Measurements from ENCODE around the gene ICA1.

The ICA1 gene

GRCh38 chr7:8197994-8198698 lies 63.8 kb downstream of the ICA1 start:
- Histone ChIP-seq H3F3A (ENCODE audit: control insufficient read depth, insufficient read depth) (no peaks in the 10 kb centered on the region), H3K4me2 (ENCODE audit: low read length) (no peak overlapping the region), H3K4me3 (ENCODE audit: low read length) (no peak overlapping the region)

DNA sequence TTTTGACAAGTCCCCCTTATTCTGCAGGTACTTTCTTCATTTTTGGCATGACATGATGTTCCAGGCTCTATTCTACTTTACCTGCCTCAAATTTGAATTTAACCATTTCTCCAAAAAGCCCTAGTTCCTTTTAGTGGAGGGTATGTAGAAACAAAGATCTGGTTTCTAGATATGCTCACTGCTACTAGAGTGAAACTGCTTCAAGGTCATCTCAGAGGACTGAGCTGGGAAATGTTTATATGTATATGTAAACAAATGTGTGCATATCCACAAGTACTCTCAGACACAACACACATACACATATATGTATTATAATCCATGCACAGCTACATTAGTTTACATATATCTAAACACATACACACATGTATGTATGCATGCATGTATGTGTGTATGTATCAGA lies 69.1 kb downstream of the ICA1 start:
- H3K4me3 ChIP-seq (ENCODE audit: low read length): no peak overlapping the region
- H3K4me1 ChIP-seq (ENCODE audit: control insufficient read depth, low read length): peaks cover 7% of the 10 kb centered on the region
- no peaks in the 10 kb centered on the region for H4K20me1 ChIP-seq (ENCODE audit: control insufficient read depth, insufficient read depth, low read depth, low read length)
- no peak overlapping the region for H3K4me2 ChIP-seq (ENCODE audit: low read length)
- H3K36me3 ChIP-seq (ENCODE audit: control insufficient read depth, low read length): no peaks in the 10 kb centered on the region
- H3K9me3 ChIP-seq (ENCODE audit: control insufficient read depth, insufficient read depth, low read length): no peaks in the 10 kb centered on the region
- H3K27ac ChIP-seq (ENCODE audit: low read depth, low read length): no peak overlapping the region
- no peaks in the 10 kb centered on the region for H3K79me2 ChIP-seq (ENCODE audit: control insufficient read depth, low read length)
- H3K9me2 ChIP-seq (replicated peaks; ENCODE audit: control insufficient read depth, low read length): no peaks in the 10 kb centered on the region
- TF ChIP-seq EZH2phosphoT487 (IDR thresholded peaks at IDR 0.05; ENCODE audit: borderline replicate concordance, low read length): no peak
- TF ChIP-seq, protein P1, sequence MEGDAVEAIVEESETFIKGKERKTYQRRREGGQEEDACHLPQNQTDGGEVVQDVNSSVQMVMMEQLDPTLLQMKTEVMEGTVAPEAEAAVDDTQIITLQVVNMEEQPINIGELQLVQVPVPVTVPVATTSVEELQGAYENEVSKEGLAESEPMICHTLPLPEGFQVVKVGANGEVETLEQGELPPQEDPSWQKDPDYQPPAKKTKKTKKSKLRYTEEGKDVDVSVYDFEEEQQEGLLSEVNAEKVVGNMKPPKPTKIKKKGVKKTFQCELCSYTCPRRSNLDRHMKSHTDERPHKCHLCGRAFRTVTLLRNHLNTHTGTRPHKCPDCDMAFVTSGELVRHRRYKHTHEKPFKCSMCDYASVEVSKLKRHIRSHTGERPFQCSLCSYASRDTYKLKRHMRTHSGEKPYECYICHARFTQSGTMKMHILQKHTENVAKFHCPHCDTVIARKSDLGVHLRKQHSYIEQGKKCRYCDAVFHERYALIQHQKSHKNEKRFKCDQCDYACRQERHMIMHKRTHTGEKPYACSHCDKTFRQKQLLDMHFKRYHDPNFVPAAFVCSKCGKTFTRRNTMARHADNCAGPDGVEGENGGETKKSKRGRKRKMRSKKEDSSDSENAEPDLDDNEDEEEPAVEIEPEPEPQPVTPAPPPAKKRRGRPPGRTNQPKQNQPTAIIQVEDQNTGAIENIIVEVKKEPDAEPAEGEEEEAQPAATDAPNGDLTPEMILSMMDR (IDR thresholded peaks at IDR 0.05; ENCODE audit: low read depth, low read length, poor library complexity, severe bottlenecking): no peak
- no peaks in the 10 kb centered on the region for H3K27me3 ChIP-seq (ENCODE audit: control insufficient read depth, low read length)
- no peaks in the 10 kb centered on the region for H3F3A ChIP-seq (ENCODE audit: control insufficient read depth, insufficient read depth)

More at GRCh38 chr7:8197994-8198698, 63.8 kb downstream of the ICA1 start:
- H3K36me3 ChIP-seq (ENCODE audit: control insufficient read depth, low read length): no peaks in the 10 kb centered on the region
- H4K20me1 ChIP-seq (ENCODE audit: control insufficient read depth, insufficient read depth, low read depth, low read length): no peaks in the 10 kb centered on the region
- no peaks in the 10 kb centered on the region for H3K4me1 ChIP-seq (ENCODE audit: control insufficient read depth, low read length)
- no peaks in the 10 kb centered on the region for H3K27me3 ChIP-seq (ENCODE audit: control insufficient read depth, low read length)
- no peaks in the 10 kb centered on the region for H3K79me2 ChIP-seq (ENCODE audit: control insufficient read depth, low read length)
- H3K9me3 ChIP-seq (ENCODE audit: control insufficient read depth, insufficient read depth, low read length): no peaks in the 10 kb centered on the region
- H3K9me2 ChIP-seq (replicated peaks; ENCODE audit: control insufficient read depth, low read length): no peaks in the 10 kb centered on the region
- TF ChIP-seq EZH2phosphoT487 (IDR thresholded peaks at IDR 0.05; ENCODE audit: borderline replicate concordance, low read length): no peak
- TF ChIP-seq, protein P1 (IDR thresholded peaks at IDR 0.05; ENCODE audit: low read depth, low read length, poor library complexity, severe bottlenecking): no peak
- no peak overlapping the region for H3K27ac ChIP-seq (ENCODE audit: low read depth, low read length)

- H3F3A ChIP-seq (ENCODE audit: control insufficient read depth, insufficient read depth): no peaks in the 10 kb centered on the region
- no peaks in the 10 kb centered on the region for H4K20me1 ChIP-seq (ENCODE audit: control insufficient read depth, insufficient read depth, low read depth, low read length)
- H3K27me3 ChIP-seq (ENCODE audit: control insufficient read depth, low read length): no peaks in the 10 kb centered on the region
- H3K4me2 ChIP-seq (ENCODE audit: low read length): no peak overlapping the region
- H3K9me3 ChIP-seq (ENCODE audit: control insufficient read depth, insufficient read depth, low read length): no peaks in the 10 kb centered on the region
- TF ChIP-seq, protein P1 (IDR thresholded peaks at IDR 0.05; ENCODE audit: low read depth, low read length, poor library complexity, severe bottlenecking): peak; percentile 91
- TF ChIP-seq EZH2phosphoT487 (IDR thresholded peaks at IDR 0.05; ENCODE audit: borderline replicate concordance, low read length): no peak
- no peaks in the 10 kb centered on the region for H3K79me2 ChIP-seq (ENCODE audit: control insufficient read depth, low read length)
- no peaks in the 10 kb centered on the region for H3K36me3 ChIP-seq (ENCODE audit: control insufficient read depth, low read length)
- peaks cover 20% of the 10 kb centered on the region for H3K4me1 ChIP-seq (ENCODE audit: control insufficient read depth, low read length)
- H3K9me2 ChIP-seq (replicated peaks; ENCODE audit: control insufficient read depth, low read length): no peaks in the 10 kb centered on the region
- H3K4me3 ChIP-seq (ENCODE audit: low read length): no peak overlapping the region
- no peak overlapping the region for H3K27ac ChIP-seq (ENCODE audit: low read depth, low read length)
Observed at GRCh38 chr7:8190119-8190895, 71.7 kb downstream of the ICA1 start.

Measured in DOHH2 (cell line).